RWPE1 (cell line): ENCODE data around the gene AOAH.

Source experiments
- CTCF ChIA-PET: fragments of 350-600 bp; sonication (Branson Sonifier 250); formaldehyde crosslinking; extraction: SDS; loops from one replicate; lab custom pipeline; 2021; lab: Yijun Ruan, JAX
- POLR2A ChIA-PET: fragments of 400-600 bp; formaldehyde crosslinking; extraction: SDS; loops from one replicate; lab custom pipeline; 2020; ENCODE audit warnings: antibody characterized with exemption; ENCODE audit not compliant: low non-redundant PET; lab: Yijun Ruan, JAX
- DNase-seq: peaks from one replicate; pipeline ENCODE4 v3.0.0; 2012; ENCODE audit warnings: low spot score
- H3K27ac ChIP-seq: fragments of 450-650 bp; 2 replicates; pipeline ENCODE4 v1.5.1; 2017
- TF ChIP-seq, protein P1 (sequence below): fragments of 450-650 bp; conservative IDR thresholded peaks from 2 replicates; pipeline ENCODE4 v1.5.1; 2017; ENCODE audit warnings: low read depth, mild to moderate bottlenecking

Gene AOAH

DNA sequence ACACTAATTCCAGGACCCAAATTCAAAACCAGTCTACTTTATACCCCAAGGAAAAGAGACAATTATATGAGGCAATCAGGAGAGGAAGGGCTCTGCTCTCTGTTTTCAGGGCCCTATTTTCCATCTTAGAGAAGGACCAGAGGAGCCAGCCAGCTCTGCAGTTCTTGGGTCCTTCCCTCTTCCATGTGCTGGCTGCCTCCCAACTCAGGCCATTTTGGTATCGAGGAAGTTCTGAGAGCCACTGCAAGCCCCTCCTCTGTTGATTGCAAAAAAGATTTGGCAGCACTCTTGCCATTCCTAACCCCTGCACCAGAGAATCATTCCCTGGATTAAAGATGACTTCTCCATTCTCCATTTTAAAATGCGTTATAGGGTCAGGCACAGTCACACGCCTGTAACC is 151.2 kb downstream of the AOAH start:
- ChIA-PET CTCF (no interaction called here), POLR2A (no interaction called here)
- TF ChIP-seq, protein P1, sequence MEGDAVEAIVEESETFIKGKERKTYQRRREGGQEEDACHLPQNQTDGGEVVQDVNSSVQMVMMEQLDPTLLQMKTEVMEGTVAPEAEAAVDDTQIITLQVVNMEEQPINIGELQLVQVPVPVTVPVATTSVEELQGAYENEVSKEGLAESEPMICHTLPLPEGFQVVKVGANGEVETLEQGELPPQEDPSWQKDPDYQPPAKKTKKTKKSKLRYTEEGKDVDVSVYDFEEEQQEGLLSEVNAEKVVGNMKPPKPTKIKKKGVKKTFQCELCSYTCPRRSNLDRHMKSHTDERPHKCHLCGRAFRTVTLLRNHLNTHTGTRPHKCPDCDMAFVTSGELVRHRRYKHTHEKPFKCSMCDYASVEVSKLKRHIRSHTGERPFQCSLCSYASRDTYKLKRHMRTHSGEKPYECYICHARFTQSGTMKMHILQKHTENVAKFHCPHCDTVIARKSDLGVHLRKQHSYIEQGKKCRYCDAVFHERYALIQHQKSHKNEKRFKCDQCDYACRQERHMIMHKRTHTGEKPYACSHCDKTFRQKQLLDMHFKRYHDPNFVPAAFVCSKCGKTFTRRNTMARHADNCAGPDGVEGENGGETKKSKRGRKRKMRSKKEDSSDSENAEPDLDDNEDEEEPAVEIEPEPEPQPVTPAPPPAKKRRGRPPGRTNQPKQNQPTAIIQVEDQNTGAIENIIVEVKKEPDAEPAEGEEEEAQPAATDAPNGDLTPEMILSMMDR, result no peak
- no peak overlapping the region for H3K27ac ChIP-seq
- no peak for DNase-seq

DNA sequence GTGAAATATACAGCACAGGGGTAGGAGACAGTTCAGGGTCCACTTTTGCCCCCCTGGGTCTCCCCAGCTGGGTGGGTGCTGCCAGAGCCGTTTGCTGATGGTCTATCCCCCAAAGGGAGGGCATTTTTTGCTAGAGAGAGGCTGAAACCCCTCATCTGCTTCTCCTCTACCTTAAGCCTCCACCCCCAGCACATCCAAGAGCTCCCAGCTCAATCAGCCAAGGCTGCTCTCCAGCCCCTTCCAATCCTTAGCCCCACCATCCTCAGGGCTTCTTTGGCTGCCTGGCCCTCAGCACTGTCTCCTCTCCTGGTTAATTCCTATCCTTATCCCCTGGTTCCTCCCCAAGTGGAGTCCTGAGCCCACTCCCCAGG is 153.1 kb downstream of the AOAH start:
- H3K27ac ChIP-seq, result no peak overlapping the region
- CTCF ChIA-PET, result interaction anchor here (0.6 kb wide), 1 partner anchor 47 kb away, joined by 5 read pairs; no protein-coding TSS in a partner anchor
- TF ChIP-seq, protein P1, result no peak
- DNase-seq, result no peak
- POLR2A ChIA-PET, result no interaction called here

DNA sequence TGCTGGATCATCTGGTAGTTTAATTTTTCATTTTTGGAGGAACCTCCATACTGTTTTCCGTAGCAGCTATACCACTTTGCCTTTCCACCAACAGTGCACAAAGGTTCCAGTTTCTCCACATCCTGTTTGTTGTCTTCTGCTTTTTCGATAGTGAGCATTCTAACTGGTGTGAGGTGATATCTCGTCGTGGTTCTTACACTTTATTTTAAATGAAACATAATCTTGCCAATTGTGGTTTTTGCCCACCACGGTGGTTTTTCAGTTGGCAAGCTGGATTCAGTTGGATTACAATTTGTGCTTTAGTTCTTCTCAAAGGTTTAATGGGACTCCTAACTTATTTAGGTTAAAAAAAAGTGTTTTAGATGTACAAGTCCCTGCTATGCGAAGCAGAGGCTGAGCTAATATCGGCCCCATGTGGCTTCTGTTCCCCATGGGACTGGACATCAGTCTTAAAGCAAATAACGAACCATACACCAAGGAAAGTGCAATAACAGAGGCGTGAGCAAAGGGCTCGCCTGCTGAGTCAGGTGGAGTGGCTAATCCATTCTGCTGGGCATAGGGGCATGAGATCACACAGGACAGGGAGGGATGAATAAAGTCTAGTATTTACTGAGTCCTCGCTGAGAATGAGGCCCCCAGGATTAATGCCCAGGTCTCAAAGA is 153.6 kb downstream of the AOAH start:
- DNase-seq, result no peak
- ChIA-PET CTCF (no interaction called here), POLR2A (no interaction called here)
- H3K27ac ChIP-seq, result no peak overlapping the region
- TF ChIP-seq, protein P1, result no peak

DNA sequence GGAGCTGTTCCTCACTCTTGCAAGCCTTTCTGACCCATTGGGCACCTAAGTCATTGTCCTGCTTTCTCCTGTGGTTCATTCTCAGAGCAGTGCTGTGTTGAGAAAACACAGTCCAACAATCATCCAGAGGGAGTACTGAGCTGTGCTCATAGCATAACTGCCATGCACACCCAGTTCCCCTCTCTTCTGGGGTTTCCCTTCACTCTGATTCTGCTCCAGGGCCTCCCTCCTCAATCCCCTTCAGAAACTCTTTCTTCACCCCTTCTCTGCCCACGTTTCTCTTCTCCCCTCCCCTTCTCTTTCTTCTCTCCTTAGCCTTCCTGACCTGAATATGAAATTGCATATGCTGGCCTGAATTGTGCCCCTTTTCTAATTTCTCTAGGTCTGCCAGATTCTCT is 155.8 kb downstream of the AOAH start:
- ChIA-PET POLR2A (no interaction called here), CTCF (interaction anchor here (0.5 kb wide), 1 partner anchor 409 kb away, joined by 4 read pairs; no protein-coding TSS in a partner anchor)
- DNase-seq, result no peak
- TF ChIP-seq, protein P1, result no peak
- no peak overlapping the region for H3K27ac ChIP-seq

DNA sequence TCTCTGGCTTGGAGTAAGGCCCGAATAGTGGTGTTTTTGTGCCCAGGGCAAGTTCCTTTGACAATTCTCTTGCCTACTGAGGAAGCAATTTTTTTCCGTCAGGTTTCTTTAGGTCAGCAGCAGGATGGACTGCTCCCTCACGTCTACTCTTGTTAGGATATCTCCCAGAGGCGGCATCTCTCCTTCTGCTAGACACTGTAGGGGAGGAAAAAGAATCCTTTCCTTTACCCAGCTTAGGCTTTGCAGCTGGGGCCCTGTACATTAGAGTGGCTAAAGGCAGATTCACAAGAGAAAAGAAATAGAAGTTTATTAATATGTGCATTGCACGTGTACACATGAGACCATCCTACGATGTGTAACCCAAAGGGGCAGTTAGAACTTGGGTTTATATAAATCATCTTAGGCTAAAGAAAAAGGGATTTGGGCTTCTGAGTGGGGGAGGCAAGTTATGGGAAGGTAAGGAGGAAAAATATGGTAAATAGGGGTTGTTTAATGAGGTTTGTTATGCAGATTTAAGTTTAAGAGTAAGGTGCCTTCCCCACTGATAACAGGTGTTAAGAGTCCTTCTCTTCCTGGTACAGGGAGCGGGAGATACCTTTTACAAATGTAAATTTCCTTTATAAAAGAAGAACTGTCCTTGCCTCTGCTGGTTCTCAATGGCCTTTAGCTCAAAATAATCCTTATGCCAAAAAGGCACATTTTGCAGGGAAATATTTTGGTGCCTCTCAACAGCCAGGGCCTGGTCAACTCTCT is 156.4 kb downstream of the AOAH start:
- CTCF ChIA-PET, result no interaction called here
- POLR2A ChIA-PET, result no interaction called here
- TF ChIP-seq, protein P1, result no peak
- DNase-seq, result no peak
- no peak overlapping the region for H3K27ac ChIP-seq

DNA sequence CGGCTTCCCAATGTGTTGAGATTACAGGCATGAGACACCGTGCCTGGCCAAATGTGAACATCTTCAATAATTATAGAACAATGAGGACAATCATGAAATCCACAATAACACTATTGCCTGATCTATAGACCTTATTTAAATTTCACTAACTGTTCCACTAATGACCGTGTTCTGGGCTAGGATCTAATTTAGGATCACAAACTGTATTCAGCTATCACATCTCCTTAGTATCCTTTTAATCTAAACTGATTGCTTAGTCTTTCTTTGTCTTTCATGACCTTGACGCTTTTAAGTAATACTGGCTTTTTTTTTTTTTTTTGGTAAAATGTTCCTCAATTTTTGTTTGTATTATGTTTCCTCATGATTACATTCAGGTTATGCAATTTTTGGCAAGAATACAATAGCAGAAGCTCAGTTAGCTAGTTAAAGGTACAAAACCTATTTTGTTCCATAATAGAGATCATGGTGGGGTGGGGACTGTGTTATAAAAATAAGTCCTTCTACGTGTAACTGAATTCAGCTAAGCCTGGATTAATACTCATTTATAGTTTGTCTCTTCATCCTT is 158.4 kb downstream of the AOAH start:
- CTCF ChIA-PET, result interaction anchor here (0.6 kb wide), 1 partner anchor 28 kb away, joined by 3 read pairs; no protein-coding TSS in a partner anchor
- TF ChIP-seq, protein P1, result no peak
- no peak for DNase-seq
- POLR2A ChIA-PET, result no interaction called here
- no peak overlapping the region for H3K27ac ChIP-seq
